ACC112 (cell line): ENCODE results near the gene ALAS1.

Source experiments
- H2AFZ ChIP-seq: fragments of 200-600 bp; sonication (generic); one replicate; pipeline ENCODE4 v1.6.0; 2017; ENCODE audit warnings: antibody characterized with exemption, low read length; ENCODE audit not compliant: unreplicated experiment
- H3K27ac ChIP-seq: fragments of 200-600 bp; sonication (generic); 2 replicates; pipeline ENCODE4 v1.5.1; 2014; ENCODE audit warnings: low read depth, mild to moderate bottlenecking, antibody characterized with exemption, low read length, moderate library complexity
- H3K27me3 ChIP-seq: fragments of 200-600 bp; sonication (generic); 2 replicates; pipeline ENCODE4 v1.6.1; 2014; ENCODE audit warnings: mild to moderate bottlenecking, antibody characterized with exemption, low read length, moderate library complexity, mixed read lengths; ENCODE audit not compliant: insufficient read depth
- H3K36me3 ChIP-seq: fragments of 200-600 bp; sonication (generic); 2 replicates; pipeline ENCODE4 v1.6.1; 2016; ENCODE audit warnings: mild to moderate bottlenecking, antibody characterized with exemption, low read length, moderate library complexity, mixed read lengths; ENCODE audit not compliant: insufficient read depth
- H3K4me1 ChIP-seq: fragments of 200-600 bp; sonication (generic); one replicate; pipeline ENCODE4 v1.6.1; 2016; ENCODE audit warnings: low read length, mixed read lengths; ENCODE audit not compliant: insufficient read depth, unreplicated experiment, control insufficient read depth
- H3K4me3 ChIP-seq: fragments of 200-600 bp; sonication (generic); 2 replicates; pipeline ENCODE4 v1.5.1; 2014; ENCODE audit warnings: mild to moderate bottlenecking, low read depth, low read length
- H3K79me2 ChIP-seq: fragments of 200-600 bp; sonication (generic); one replicate; pipeline ENCODE4 v1.6.0; 2016; ENCODE audit warnings: low read length; ENCODE audit not compliant: control insufficient read depth, unreplicated experiment, insufficient read depth

ALAS1 gene

GRCh38 chr3:52230461-52230860, 32.5 kb downstream of the ALAS1 start:
- Histone ChIP-seq H3K4me1 (no peaks in the 10 kb centered on the region), H2AFZ (no peak overlapping the region), H3K79me2 (peaks cover 15% of the 10 kb centered on the region), H3K4me3 (no peak overlapping the region), H3K36me3 (0 out of 2 replicates have a peak, but pooled peaks cover 3% of the 10 kb centered on the region), H3K27me3 (no peaks in the 10 kb centered on the region), H3K27ac (no peak overlapping the region)

DNA sequence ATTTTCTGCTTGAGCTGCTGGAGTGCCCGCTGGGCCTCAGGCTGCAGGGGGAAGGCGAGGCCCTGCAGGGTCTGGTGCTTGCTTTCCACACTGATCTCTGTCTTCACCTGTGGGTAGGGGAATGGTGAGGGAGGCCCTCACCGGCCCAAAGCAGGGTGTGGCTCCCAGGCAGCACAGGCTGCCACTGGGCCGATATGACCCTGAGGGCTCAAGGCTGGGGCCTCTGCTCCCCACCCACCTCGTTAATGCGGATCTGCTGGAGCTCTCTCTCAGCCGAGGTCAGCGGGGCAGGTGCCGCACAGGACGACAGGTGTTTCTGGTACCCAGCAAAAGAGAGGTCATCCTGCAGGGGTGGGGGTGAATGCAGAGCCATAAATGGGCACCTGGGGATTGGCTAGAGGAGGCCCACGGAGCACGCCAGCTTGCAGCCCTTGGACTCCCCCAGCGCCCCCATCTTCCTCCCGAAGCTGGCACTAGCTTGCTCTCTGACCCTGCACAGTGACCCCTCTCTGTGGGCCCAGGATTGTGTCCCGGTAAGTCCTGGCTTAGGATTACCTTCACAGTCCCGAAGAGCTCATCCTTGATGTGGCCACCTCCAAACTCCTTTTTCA, 33.0 kb downstream of the ALAS1 start:
- H3K36me3 ChIP-seq: 0 out of 2 replicates have a peak, but pooled peaks cover 3% of the 10 kb centered on the region
- H3K27ac ChIP-seq: no peak overlapping the region
- no peaks in the 10 kb centered on the region for H3K27me3 ChIP-seq
- peaks cover 20% of the 10 kb centered on the region for H3K79me2 ChIP-seq
- H3K4me1 ChIP-seq: no peaks in the 10 kb centered on the region
- H3K4me3 ChIP-seq: no peak overlapping the region
- no peak overlapping the region for H2AFZ ChIP-seq

DNA sequence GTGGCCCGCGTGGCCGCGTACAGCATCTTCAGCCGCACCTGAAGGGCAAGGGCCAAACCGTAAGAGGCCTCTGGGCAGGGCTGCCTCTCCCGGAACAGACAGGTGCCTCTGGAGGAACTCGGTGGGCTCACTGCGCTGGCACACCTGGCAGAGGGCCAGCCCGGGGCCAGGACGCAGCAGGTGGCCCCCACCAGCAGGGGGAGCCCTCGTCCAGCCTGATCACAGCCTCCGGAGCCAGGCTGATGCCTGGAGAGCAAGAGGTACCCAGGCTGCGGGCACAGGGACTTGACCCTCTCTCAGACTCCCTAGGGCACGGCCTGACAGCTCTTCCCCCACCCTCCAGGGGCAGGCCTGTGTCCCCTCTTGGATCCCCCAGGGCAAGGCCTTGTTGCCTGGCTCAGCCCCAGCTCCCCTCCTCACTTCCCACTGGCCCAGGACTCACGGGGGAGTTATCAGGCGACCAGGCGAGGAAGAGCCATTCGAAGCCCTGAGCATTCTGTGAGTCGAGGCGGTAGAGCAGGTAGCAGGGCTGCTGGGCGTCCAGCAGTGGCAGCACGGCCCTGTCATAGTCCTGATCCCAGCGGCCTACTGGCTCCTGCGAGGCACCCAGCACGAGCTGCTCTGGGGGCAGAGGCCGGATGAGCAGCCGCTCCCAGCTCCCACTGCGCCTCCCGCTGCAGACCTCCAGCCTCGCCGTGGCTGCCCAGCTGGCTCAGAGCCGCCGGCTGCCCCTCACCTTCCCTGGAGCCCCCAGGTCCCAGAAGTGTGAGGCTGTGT, 33.7 kb downstream of the ALAS1 start:
- H3K4me1 ChIP-seq: peaks cover 5% of the 10 kb centered on the region

DNA sequence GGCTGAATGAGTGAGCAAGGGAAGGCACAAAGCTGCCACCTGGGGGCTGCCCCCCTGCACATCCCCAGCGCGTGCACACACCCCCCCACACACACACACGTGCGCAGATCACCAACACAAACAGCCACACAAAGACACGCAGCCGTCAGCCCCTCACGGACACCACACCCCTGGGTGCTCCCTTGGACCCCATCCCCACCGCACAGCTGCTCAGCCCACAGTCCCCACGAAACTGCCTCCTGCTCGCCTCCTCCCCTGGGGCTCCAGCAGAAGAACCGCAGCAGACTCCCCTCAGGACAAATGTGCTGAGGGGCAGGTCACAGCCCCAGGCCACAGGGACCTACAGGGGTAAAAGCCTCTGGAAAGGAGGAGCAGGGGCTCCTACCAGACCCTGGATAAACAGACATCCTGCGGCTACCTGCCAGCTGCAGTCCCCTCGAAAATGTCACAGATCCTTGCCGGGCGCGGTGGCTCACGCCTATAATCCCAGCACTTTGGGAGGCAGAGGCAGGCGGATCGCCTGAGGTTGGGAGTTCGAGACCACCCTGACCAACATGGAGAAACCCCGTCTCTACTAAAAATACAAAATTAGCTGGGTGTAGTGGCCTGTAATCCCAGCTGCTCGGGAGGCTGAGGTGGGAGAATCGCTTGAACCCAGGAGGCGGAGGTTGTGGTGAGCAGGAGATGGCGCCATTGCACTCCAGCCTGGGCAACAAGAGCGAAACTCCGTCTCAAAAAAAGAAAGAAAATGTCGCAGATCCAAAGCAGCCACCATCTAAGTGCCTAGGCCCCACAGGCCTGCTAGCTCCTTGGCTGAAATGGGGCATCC, 34.5 kb downstream of the ALAS1 start:
- H2AFZ ChIP-seq: no peak overlapping the region
- H3K4me1 ChIP-seq: peaks cover 12% of the 10 kb centered on the region
- H3K36me3 ChIP-seq: 0 out of 2 replicates have a peak, but pooled peaks cover 3% of the 10 kb centered on the region
- H3K79me2 ChIP-seq: peaks cover 33% of the 10 kb centered on the region
- no peaks in the 10 kb centered on the region for H3K27me3 ChIP-seq
- H3K27ac ChIP-seq: no peak overlapping the region
- no peak overlapping the region for H3K4me3 ChIP-seq

More for the DNA sequence above, 33.7 kb downstream of the ALAS1 start:
- peaks cover 26% of the 10 kb centered on the region for H3K79me2 ChIP-seq
- H2AFZ ChIP-seq: no peak overlapping the region
- H3K27me3 ChIP-seq: no peaks in the 10 kb centered on the region
- 0 out of 2 replicates have a peak, but pooled peaks cover 3% of the 10 kb centered on the region for H3K36me3 ChIP-seq
- no peak overlapping the region for H3K27ac ChIP-seq
- H3K4me3 ChIP-seq: no peak overlapping the region

- peaks cover 38% of the 10 kb centered on the region for H3K79me2 ChIP-seq
- H3K27ac ChIP-seq: no peak overlapping the region
- H3K4me3 ChIP-seq: no peak overlapping the region
- 0 out of 2 replicates have a peak, but pooled peaks cover 3% of the 10 kb centered on the region for H3K36me3 ChIP-seq
- H3K4me1 ChIP-seq: peaks cover 18% of the 10 kb centered on the region
- no peak overlapping the region for H2AFZ ChIP-seq
- H3K27me3 ChIP-seq: no peaks in the 10 kb centered on the region
Measured at GRCh38 chr3:52233108-52233591, 35.2 kb downstream of the ALAS1 start.

DNA sequence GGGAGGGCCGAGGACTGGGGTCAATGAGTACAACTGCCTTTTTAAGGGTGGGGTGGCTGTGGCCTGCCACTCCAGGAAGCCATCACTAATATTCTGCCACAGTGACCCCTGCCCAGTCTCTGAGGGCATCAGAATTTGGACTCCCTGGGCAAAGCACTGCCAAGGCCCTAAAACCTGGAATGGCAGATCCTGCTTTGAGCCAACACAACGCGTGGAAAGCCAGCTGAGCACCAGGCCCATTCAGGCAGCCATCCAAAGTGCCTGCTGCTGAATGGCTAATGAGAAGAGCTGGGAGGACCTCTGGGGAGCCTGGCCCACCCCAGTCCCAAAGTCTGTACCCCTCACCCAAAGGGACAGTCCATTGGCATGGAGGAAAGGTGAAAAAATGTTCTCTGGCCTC, 36.0 kb downstream of the ALAS1 start:
- Histone ChIP-seq H3K27me3 (no peaks in the 10 kb centered on the region), H2AFZ (no peak overlapping the region), H3K36me3 (0 out of 2 replicates have a peak, but pooled peaks cover 3% of the 10 kb centered on the region), H3K79me2 (peaks cover 44% of the 10 kb centered on the region), H3K4me3 (no peak overlapping the region), H3K27ac (no peak overlapping the region), H3K4me1 (peaks cover 20% of the 10 kb centered on the region)

DNA sequence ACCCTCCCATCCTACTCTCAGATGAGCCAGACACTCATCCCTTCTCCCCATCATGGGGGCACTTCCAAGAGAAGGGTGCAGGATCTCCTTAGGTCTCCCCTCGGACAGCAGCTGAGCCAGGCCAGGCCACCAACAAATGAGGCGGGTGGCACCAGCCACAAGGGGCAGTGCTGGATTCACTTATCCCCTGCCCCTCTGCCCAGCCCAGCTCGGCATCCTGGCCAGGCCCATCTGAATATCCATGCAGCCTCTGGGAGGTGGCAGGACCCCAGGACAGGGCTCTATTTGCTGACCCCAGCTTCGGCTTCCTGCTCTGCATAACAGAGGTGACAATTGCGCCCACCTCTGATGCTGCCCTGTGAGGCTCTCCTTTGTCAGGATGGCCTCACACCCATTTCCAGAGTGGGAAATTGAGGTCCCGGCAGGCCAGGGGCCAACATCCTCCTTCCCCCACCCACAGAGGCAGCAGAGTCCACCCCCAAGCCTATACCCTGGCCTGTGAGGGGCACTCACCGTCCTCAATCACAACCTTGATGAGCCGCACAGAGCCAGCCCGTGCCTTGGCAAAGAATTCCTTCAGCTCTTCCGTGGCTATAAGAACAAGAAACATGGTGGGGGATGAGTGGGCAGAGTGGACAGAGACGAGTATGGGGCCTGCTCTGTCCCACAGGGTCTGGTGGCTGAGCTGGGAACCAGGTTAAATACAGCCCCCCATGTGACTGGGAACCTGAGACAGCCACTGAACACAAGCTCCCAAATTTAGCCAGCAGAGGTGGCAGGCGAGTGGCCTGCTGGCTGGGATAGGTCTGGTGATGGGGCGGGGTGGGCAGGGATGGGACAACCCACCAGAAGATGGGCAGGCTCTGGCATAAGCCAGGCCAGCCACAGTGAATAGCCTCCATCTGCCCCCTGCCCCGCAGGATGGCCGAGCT, 36.8 kb downstream of the ALAS1 start:
- Histone ChIP-seq H3K27ac (no peak overlapping the region), H3K4me1 (peaks cover 21% of the 10 kb centered on the region), H3K36me3 (0 out of 2 replicates have a peak, but pooled peaks cover under 1% of the 10 kb centered on the region), H3K79me2 (peaks cover 49% of the 10 kb centered on the region), H3K4me3 (no peak overlapping the region), H2AFZ (no peak overlapping the region), H3K27me3 (no peaks in the 10 kb centered on the region)

DNA sequence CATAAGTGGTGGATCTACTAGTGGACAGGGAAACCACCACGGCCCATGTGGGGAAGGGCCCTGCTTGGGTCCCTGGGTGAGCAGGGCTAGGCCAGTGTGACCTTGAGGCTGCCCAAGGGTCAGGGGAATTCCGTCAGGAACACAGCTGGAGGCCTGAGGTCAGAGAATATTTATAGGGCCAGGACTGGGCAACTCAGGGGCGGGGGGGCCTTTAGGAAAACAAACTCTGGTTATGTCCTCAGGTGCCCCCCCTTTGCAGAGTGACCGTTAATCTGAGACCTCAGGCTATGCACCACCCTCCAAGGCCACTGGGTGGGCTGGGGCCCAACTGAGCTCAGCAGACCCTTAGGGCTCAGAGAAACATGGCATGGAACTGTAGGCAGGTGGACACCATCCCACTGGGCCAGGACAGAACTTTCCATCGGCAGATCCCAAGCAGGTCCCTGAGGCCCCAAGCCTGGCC, 38.5 kb downstream of the ALAS1 start:
- H3K27ac ChIP-seq: peak overlapping the region; percentile 71
- H3K4me3 ChIP-seq: peak overlapping the region; percentile 17; the same call in 1 of the 2 replicates
- peaks cover 34% of the 10 kb centered on the region for H3K4me1 ChIP-seq
- H3K27me3 ChIP-seq: no peaks in the 10 kb centered on the region
- no peaks in the 10 kb centered on the region for H3K36me3 ChIP-seq
- H2AFZ ChIP-seq: no peak overlapping the region
- H3K79me2 ChIP-seq: peaks cover 53% of the 10 kb centered on the region

GRCh38 chr3:52237006-52237656, 39.2 kb downstream of the ALAS1 start:
- H3K36me3 ChIP-seq: no peaks in the 10 kb centered on the region
- H3K4me1 ChIP-seq: peaks cover 34% of the 10 kb centered on the region
- H3K4me3 ChIP-seq: peak overlapping the region; percentile 64
- no peak overlapping the region for H2AFZ ChIP-seq
- no peaks in the 10 kb centered on the region for H3K27me3 ChIP-seq
- H3K27ac ChIP-seq: peak overlapping the region; percentile 71
- peaks cover 53% of the 10 kb centered on the region for H3K79me2 ChIP-seq
